NCI-H1105 (cell line): ENCODE data around the gene ROBO1.

Experiments used
- DNase-seq: peaks from one replicate; lab custom pipeline; 2025; lab: John Stamatoyannopoulos, UW

Gene ROBO1

GRCh38 chr3:79670178-79670577 is 97.6 kb downstream of the ROBO1 start:
- DNase-seq = no peak

- no peak for DNase-seq
Observed at GRCh38 chr3:79664455-79664854, 103.3 kb downstream of the ROBO1 start.

- no peak for DNase-seq
Observed at GRCh38 chr3:79661896-79662295, 105.9 kb downstream of the ROBO1 start.

- no peak for DNase-seq
Observed at GRCh38 chr3:79657076-79657475, 110.7 kb downstream of the ROBO1 start.

- DNase-seq = no peak
Observed at GRCh38 chr3:79654019-79654418, 113.8 kb downstream of the ROBO1 start.

- no peak for DNase-seq
Observed at GRCh38 chr3:79653266-79653830, 114.5 kb downstream of the ROBO1 start.

GRCh38 chr3:79651536-79652065 is 116.2 kb downstream of the ROBO1 start:
- DNase-seq = peak; percentile 10

GRCh38 chr3:79639855-79640254 is 127.9 kb downstream of the ROBO1 start:
- DNase-seq = no peak

- no peak for DNase-seq
Observed at GRCh38 chr3:79636372-79636771, 131.4 kb downstream of the ROBO1 start.

GRCh38 chr3:79632842-79633241 is 135.0 kb downstream of the ROBO1 start:
- no peak for DNase-seq

GRCh38 chr3:79618883-79619282 is 148.9 kb downstream of the ROBO1 start:
- DNase-seq = no peak

GRCh38 chr3:79606414-79606813 is 161.4 kb downstream of the ROBO1 start:
- DNase-seq = no peak

GRCh38 chr3:79604681-79605080 is 163.1 kb downstream of the ROBO1 start:
- DNase-seq = no peak

- DNase-seq = no peak
Observed at GRCh38 chr3:79602385-79602784, 165.4 kb downstream of the ROBO1 start.

- DNase-seq = peak; percentile 56
Observed at GRCh38 chr3:79598594-79598993, 169.2 kb downstream of the ROBO1 start.

GRCh38 chr3:79597709-79598108 is 170.1 kb downstream of the ROBO1 start:
- DNase-seq = no peak

GRCh38 chr3:79587150-79587549 is 180.6 kb downstream of the ROBO1 start:
- peak; percentile 29 for DNase-seq

- no peak for DNase-seq
Observed at GRCh38 chr3:79586232-79586631, 181.6 kb downstream of the ROBO1 start.

GRCh38 chr3:79572930-79573329 is 194.9 kb downstream of the ROBO1 start:
- DNase-seq = no peak

GRCh38 chr3:79568938-79569337 is 198.9 kb downstream of the ROBO1 start:
- no peak for DNase-seq

- no peak for DNase-seq
Observed at GRCh38 chr3:79564192-79564591, 203.6 kb downstream of the ROBO1 start.

GRCh38 chr3:79560698-79561097 is 207.1 kb downstream of the ROBO1 start:
- no peak for DNase-seq

GRCh38 chr3:79558943-79559342 is 208.9 kb downstream of the ROBO1 start:
- no peak for DNase-seq

GRCh38 chr3:79555655-79556054 is 212.1 kb downstream of the ROBO1 start:
- no peak for DNase-seq
